Epithelial cell of proximal tubule (primary cell): ENCODE data around the gene GOLGA6A. TPM values are rescaled to one million over a fixed set of nuclear protein-coding genes. Genes with fewer than 3 reads are reported as not detected.

ENCODE experiments used
- DNase-seq: peaks from one replicate; pipeline ENCODE4 v3.0.0-alpha.2; 2011; ENCODE audit warnings: low read depth
- H3K4me3 ChIP-seq: 2 replicates; pipeline ENCODE4 v1.5.1; 2011; ENCODE audit warnings: low read depth, mild to moderate bottlenecking, low read length
- CTCF ChIP-seq: conservative IDR thresholded peaks from 2 replicates; pipeline ENCODE4 v1.5.1; 2012; ENCODE audit warnings: low read depth, mild to moderate bottlenecking, low read length
- total RNA-seq: library from RNA; depleted of rRNA; stranded (reverse); fragments of >200 nt; gene quantifications from 2 replicates; pipeline ENCODE4 v1.2.3, GENCODE V29; 2015

Gene GOLGA6A
- total RNA-seq, 1 donor from 2014 or later: not detected

- no peak overlapping the region for H3K4me3 ChIP-seq
- no peak for DNase-seq
- no peak for TF ChIP-seq CTCF
Measured at GRCh38 chr15:74037171-74038117, 44.9 kb downstream of the GOLGA6A start.

- peak; percentile 63 for TF ChIP-seq CTCF
- DNase-seq: no peak
- H3K4me3 ChIP-seq: no peak overlapping the region
Measured at GRCh38 chr15:74036271-74037170, 45.8 kb downstream of the GOLGA6A start.

- no peak overlapping the region for H3K4me3 ChIP-seq
- no peak for DNase-seq
- TF ChIP-seq CTCF: no peak
Measured at GRCh38 chr15:74035121-74036017, 47.0 kb downstream of the GOLGA6A start.

GRCh38 chr15:74034206-74034755, 48.1 kb downstream of the GOLGA6A start:
- TF ChIP-seq CTCF: no peak
- DNase-seq: no peak
- no peak overlapping the region for H3K4me3 ChIP-seq

GRCh38 chr15:74032606-74033561, 49.5 kb downstream of the GOLGA6A start:
- no peak for DNase-seq
- TF ChIP-seq CTCF: no peak
- no peak overlapping the region for H3K4me3 ChIP-seq
